Measurements from ENCODE around the gene LGALS13.

Gene LGALS13, protein sequence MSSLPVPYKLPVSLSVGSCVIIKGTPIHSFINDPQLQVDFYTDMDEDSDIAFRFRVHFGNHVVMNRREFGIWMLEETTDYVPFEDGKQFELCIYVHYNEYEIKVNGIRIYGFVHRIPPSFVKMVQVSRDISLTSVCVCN

DNA sequence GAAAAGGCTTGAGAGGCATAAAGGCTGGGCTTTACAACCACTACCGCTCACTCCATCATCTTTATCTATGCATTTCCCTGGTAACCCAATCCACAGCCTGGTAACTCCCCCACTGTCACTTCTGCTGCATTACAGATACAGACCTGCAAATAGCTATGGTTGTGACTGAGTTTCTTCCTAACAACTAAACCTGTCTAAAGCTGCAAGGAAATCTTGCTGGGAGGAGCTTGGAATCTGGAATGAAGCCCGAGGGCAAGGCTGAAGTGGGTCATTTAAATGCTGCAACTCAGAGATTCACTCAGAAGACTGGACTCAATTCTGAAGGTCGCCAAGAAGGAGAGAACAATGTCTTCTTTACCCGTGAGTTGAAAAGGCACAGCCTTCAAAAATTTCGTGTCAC is at the start of gene LGALS13:
Gene LGALS13 (plus strand): TSS at position 301 of the 400 bp plus-strand sequence. CDS start 45 bp downstream, at position 346.
- H3K4me3 Mint-ChIP-seq, result no peak within 1 kb of the TSS
- H3K9me3 Mint-ChIP-seq, result peaks cover 6% of the 10 kb centered on the region
- H3K27me3 Mint-ChIP-seq (ENCODE audit: low read depth), result no peaks in the 10 kb centered on the region
- H3K36me3 Mint-ChIP-seq (ENCODE audit: low read depth), result no peaks in the 10 kb centered on the region
- no peak for DNase-seq (ENCODE audit: low spot score)
- H3K27ac Mint-ChIP-seq, result no peak within 1 kb of the TSS
- no peaks in the 10 kb centered on the region for H3K4me1 Mint-ChIP-seq (ENCODE audit: low read depth)

DNA sequence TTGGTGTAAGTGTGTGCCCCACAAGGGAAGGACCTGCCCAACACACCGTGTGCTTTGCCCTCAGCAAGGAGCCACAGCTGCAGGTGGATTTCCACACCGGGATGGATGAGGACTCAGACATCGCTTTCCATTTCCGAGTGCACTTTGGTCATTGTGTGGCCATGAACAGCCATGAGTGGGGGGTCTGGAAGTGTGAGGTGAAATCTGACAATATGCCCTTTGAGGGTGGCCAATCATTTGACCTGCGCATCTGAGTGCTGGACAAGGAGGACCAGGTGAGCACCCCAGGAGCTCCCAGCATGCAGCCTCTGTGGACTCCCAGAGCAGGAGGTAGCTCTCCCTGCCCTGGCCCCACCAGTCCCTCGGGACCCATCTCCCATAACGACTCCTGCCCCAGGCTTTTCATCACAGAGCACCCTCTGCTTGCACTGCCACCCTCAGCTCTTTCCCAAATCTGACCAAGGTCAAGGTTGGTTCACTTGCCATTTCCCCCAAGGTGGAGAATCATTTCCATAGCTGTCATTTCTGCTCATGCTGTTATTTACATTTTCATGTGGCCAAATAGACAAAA is 49.2 kb upstream of the LGALS13 start:
- no peaks in the 10 kb centered on the region for H3K36me3 Mint-ChIP-seq (ENCODE audit: low read depth)
- no peak overlapping the region for H3K4me3 Mint-ChIP-seq
- no peaks in the 10 kb centered on the region for H3K9me3 Mint-ChIP-seq
- no peak for DNase-seq (ENCODE audit: low spot score)
- peaks cover 32% of the 10 kb centered on the region for H3K4me1 Mint-ChIP-seq (ENCODE audit: low read depth)
- H3K27ac Mint-ChIP-seq, result no peak overlapping the region
- no peaks in the 10 kb centered on the region for H3K27me3 Mint-ChIP-seq (ENCODE audit: low read depth)

DNA sequence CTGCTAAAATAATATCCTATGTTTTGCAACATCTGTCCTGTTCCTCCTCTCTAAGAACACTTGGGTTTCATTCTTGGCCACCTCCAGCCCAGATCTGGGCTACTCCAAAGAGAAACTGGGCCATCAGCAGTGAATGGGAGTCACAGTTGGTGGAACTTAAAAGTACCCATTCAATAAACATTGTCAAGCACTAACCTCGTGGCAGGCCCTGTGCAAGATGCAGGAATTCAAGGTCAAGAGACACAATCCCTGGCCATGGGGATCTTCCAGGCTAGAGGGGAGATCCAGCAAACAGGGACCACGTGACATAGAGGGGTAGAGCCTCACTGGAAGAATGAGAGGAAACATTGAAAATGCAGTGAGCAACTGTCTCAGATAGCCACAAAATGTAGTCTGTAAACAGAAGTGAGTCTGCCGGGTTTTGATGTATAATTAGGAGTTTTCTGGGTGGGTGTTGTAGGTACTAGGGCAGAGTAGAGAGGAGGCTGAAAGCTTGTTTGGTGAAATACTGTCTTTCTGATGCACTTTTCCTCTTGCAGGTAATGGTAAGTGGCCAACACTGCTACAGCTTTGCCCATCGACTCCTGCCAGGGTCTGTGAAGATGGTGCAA is 47.5 kb upstream of the LGALS13 start:
- Mint-ChIP-seq H3K27ac (no peak overlapping the region), H3K4me1 (ENCODE audit: low read depth) (peaks cover 41% of the 10 kb centered on the region), H3K9me3 (no peaks in the 10 kb centered on the region), H3K4me3 (no peak overlapping the region), H3K36me3 (ENCODE audit: low read depth) (no peaks in the 10 kb centered on the region), H3K27me3 (ENCODE audit: low read depth) (no peaks in the 10 kb centered on the region)
- DNase-seq (ENCODE audit: low spot score), result no peak

DNA sequence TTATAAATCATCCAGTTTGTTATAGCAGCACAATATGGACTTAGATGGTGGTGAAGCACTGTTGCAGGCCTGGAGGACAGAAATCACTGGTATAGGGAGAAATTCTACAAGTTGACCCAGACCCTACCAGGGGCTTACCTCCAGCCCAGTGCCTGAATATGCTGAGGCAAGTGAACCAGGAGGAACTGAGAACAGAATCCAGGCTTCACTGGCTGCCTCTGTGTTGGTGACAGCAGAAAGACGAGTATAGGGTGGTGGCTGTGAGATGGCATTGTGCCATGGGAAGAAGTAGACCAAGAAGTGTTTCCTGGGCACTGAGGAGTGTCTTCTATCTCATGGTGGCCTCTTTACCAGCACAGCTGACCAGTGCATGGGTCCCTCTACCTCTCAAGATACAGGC is 46.4 kb upstream of the LGALS13 start:
- Mint-ChIP-seq H3K36me3 (ENCODE audit: low read depth) (no peaks in the 10 kb centered on the region), H3K27me3 (ENCODE audit: low read depth) (peaks cover 2% of the 10 kb centered on the region), H3K4me3 (no peak overlapping the region), H3K4me1 (ENCODE audit: low read depth) (peaks cover 38% of the 10 kb centered on the region), H3K27ac (no peak overlapping the region), H3K9me3 (no peaks in the 10 kb centered on the region)
- no peak for DNase-seq (ENCODE audit: low spot score)

DNA sequence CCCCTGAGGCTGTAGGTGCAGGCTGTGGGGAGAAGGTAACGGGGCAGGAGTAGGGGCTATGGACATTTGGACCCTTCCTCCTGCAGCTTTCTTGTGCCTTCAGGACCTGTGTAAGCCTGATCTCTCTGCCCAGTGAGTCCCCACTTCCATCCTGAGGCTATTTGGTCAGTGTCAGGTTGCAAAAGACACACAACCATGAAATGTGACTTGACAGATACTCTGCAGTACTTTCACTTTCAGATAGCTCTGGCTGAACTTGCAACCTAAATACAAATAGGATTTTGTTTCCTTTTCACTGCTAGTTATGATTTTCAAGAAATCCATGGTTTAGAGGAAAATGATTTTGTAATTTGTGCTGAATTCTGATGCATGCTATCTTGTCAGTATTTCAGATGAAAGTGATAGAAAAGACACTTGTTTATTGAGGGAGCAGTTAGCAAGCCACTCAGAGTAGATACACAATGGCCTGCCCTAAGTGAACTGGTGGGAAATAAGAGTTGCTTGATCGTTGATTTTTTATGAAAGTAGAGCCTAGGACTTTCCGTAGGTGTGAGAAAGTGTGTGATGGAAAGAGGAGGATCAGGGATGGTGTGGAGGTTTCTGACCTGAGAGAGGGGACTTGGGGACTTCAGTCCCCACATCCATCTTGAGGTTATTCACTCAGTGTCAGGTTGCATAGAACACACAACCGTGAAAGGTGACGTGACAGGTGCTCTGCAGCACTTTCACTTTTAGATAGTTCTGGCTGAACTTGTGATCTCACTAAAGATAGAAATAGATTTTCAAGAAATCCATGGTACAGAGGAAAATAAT is 44.3 kb upstream of the LGALS13 start:
- Mint-ChIP-seq H3K4me3 (peak overlapping the region; percentile 68), H3K27ac (peak overlapping the region; percentile 84), H3K36me3 (ENCODE audit: low read depth) (no peaks in the 10 kb centered on the region), H3K27me3 (ENCODE audit: low read depth) (peaks cover 6% of the 10 kb centered on the region), H3K4me1 (ENCODE audit: low read depth) (peaks cover 27% of the 10 kb centered on the region), H3K9me3 (no peaks in the 10 kb centered on the region)
- DNase-seq (ENCODE audit: low spot score), result no peak

DNA sequence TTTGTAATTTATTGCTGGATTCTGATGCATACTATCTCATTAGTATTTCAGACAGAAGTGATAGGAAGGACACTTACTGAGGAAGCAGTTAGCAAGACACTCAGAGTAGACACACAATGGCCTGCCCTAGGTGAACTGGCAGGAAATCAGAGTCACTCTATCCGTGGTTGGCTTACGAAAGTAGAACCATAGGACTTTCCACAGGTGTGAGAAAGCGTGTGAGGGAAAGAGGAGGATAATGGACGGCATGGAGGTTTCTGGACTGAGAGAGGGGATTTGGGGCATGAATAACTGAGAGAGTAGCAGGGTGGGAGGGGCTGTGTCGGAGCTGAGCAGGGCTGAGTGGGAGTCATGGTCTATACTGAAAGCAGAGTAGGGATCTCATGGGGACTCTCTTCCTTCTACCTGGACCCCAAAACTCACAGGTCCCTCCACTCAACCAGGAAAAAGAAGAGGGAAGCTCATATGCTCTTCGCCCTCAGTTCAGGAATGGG is 43.7 kb upstream of the LGALS13 start:
- DNase-seq (ENCODE audit: low spot score), result no peak
- peaks cover 6% of the 10 kb centered on the region for H3K27me3 Mint-ChIP-seq (ENCODE audit: low read depth)
- no peaks in the 10 kb centered on the region for H3K9me3 Mint-ChIP-seq
- peak overlapping the region; percentile 68 for H3K4me3 Mint-ChIP-seq
- peak overlapping the region; percentile 84 for H3K27ac Mint-ChIP-seq
- H3K36me3 Mint-ChIP-seq (ENCODE audit: low read depth), result no peaks in the 10 kb centered on the region
- H3K4me1 Mint-ChIP-seq (ENCODE audit: low read depth), result peaks cover 23% of the 10 kb centered on the region

DNA sequence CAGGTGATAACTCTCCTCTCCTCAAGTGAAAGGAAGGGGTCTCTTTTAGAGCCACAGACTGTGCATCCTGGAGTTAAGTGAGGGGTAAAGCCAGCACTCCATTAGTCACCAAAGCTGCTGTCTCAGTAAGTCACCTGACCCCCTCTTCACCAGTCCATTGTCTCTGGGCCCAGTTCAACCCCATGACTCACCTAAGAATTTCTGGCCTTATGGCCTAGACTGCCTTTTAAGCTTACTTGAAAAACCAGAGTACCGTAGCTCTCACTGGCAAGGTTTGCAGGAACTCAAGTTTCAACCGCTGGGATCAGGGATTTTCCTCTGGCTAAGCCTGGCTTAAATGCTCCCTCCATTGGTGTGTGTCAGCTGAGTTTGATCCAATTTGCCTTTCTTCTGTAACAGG is 38.9 kb upstream of the LGALS13 start:
- Mint-ChIP-seq H3K27me3 (ENCODE audit: low read depth) (peaks cover 8% of the 10 kb centered on the region), H3K4me1 (ENCODE audit: low read depth) (peaks cover 7% of the 10 kb centered on the region), H3K9me3 (no peaks in the 10 kb centered on the region), H3K4me3 (no peak overlapping the region), H3K27ac (no peak overlapping the region), H3K36me3 (ENCODE audit: low read depth) (no peaks in the 10 kb centered on the region)
- no peak for DNase-seq (ENCODE audit: low spot score)

DNA sequence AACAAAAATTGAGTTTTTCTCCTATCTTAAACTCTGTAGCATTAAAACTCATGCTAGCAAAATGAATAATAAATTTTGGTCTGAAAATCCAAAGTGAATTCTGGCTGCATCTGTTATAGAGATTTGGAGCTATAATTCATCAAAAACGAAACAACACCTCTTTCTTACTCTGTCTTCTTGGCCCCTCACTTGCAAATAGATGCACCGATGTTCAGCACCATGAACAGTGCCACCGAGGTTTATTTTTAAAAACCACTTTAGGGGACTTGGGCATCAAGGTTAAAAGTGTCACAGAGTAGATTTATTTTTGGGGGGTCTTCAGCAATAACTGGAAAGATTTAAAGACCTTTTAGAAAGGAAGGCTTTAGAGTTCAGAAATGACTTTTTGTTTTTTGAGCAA is 36.3 kb upstream of the LGALS13 start:
- no peak for DNase-seq (ENCODE audit: low spot score)
- Mint-ChIP-seq H3K4me3 (no peak overlapping the region), H3K9me3 (no peaks in the 10 kb centered on the region), H3K4me1 (ENCODE audit: low read depth) (no peaks in the 10 kb centered on the region), H3K36me3 (ENCODE audit: low read depth) (no peaks in the 10 kb centered on the region), H3K27ac (no peak overlapping the region), H3K27me3 (ENCODE audit: low read depth) (peaks cover 11% of the 10 kb centered on the region)

DNA sequence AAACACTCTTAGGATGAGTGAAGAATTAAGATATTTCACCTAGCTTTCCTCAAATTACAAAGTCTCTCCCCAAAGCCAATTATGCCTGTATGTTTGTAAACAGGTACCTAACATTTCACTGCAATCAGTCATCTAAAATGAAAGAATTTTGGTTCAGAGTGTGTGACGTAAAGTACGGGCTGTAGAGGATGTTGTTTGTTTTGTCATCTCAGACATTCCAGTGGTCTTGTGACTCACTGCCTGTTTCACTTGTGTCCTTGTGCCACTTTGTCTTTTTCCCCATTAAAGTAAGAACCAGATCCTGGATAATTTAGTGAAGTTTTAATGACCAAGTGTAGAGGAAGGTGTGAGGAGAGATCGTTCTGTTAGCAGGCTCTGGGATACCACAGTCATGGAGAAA is 33.7 kb upstream of the LGALS13 start:
- Mint-ChIP-seq H3K27ac (no peak overlapping the region), H3K27me3 (ENCODE audit: low read depth) (peaks cover 8% of the 10 kb centered on the region), H3K4me1 (ENCODE audit: low read depth) (no peaks in the 10 kb centered on the region), H3K9me3 (peaks cover 10% of the 10 kb centered on the region), H3K36me3 (ENCODE audit: low read depth) (no peaks in the 10 kb centered on the region), H3K4me3 (no peak overlapping the region)
- no peak for DNase-seq (ENCODE audit: low spot score)

DNA sequence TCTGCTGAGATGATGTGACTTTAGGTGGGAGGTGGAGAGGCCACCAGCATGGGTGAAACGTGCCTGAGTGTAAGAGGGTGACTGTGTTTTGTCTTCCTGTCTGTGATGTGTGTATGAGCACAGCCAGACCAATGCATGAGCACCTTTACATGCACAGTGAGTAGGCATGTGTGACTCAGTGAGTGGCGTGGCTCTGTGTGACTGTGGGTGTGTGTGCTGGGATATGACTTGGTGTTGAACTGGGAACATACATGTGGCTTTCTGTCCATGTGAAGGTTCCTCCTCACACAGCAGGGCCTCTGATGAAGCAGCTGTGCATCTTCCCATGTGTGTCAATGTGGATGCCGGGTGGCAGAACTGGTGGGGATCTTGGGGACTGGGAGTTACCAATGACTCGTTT is 19.9 kb upstream of the LGALS13 start:
- no peak overlapping the region for H3K4me3 Mint-ChIP-seq

DNA sequence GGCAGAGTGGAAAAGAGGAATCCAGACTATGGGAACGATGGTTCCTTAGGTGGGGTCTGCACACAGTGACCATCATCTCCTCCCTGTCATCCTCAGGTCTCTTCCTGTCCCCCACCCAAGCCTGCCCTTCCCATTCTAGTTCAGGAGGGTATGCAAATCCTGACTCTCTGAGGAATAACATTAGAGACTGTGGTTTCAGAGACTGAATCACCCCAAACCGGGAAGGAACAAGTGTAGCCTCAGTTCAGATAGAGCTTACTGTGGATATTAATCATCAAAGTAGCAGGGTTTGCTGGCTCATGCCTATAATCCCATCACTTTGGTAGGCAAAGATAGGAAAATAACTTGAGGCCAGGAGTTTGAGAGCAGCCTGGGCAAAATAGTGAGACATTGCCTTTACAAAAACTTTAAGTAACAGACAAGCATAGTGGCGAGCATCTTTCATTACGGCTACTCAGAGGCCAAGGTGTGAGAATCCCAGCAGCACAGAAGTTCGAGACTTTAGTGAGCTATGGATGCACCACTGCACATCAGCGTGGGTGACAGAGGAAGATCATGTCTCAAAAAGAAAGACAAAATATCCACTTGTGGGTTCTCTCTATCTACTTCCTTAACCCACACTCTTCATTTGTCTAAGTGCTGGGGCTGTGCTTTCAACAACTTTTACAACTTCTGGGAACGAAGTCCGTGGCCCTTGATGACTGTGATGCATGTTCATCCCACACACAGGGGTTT is 19.3 kb upstream of the LGALS13 start:
- peaks cover 2% of the 10 kb centered on the region for H3K4me1 Mint-ChIP-seq (ENCODE audit: low read depth)
- H3K9me3 Mint-ChIP-seq, result peaks cover 12% of the 10 kb centered on the region
- no peak overlapping the region for H3K27ac Mint-ChIP-seq
- H3K27me3 Mint-ChIP-seq (ENCODE audit: low read depth), result peaks cover 2% of the 10 kb centered on the region
- peak; percentile 9 for DNase-seq (ENCODE audit: low spot score)
- no peak overlapping the region for H3K4me3 Mint-ChIP-seq
- no peaks in the 10 kb centered on the region for H3K36me3 Mint-ChIP-seq (ENCODE audit: low read depth)

More for the DNA sequence above, 19.9 kb upstream of the LGALS13 start:
- DNase-seq (ENCODE audit: low spot score), result peak; percentile 16
- peaks cover 2% of the 10 kb centered on the region for H3K4me1 Mint-ChIP-seq (ENCODE audit: low read depth)
- H3K36me3 Mint-ChIP-seq (ENCODE audit: low read depth), result no peaks in the 10 kb centered on the region
- no peak overlapping the region for H3K27ac Mint-ChIP-seq
- H3K27me3 Mint-ChIP-seq (ENCODE audit: low read depth), result peaks cover 2% of the 10 kb centered on the region
- peaks cover 17% of the 10 kb centered on the region for H3K9me3 Mint-ChIP-seq

DNA sequence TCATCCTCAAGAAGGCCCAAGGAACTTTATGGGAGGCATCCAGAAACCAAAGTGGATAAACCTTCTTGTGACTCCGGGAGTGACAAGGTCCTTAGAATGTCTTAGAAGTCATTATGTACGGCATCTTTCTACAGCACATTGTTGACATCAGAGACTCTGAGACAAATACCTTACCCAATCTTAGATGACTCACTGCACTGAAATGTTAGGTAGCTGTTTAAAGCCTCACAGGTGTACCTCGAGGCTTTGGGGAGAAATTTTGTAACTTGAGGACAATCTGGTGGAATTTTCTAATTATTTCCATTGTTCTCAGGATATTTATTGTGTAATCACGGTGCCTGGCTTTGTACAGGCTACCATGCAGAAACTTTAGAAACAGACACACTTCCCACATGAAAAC is 14.8 kb upstream of the LGALS13 start:
- DNase-seq (ENCODE audit: low spot score), result no peak
- H3K9me3 Mint-ChIP-seq, result peaks cover 3% of the 10 kb centered on the region
- no peak overlapping the region for H3K27ac Mint-ChIP-seq
- peaks cover 2% of the 10 kb centered on the region for H3K4me1 Mint-ChIP-seq (ENCODE audit: low read depth)
- H3K27me3 Mint-ChIP-seq (ENCODE audit: low read depth), result peaks cover 3% of the 10 kb centered on the region
- H3K4me3 Mint-ChIP-seq, result no peak overlapping the region
- no peaks in the 10 kb centered on the region for H3K36me3 Mint-ChIP-seq (ENCODE audit: low read depth)

DNA sequence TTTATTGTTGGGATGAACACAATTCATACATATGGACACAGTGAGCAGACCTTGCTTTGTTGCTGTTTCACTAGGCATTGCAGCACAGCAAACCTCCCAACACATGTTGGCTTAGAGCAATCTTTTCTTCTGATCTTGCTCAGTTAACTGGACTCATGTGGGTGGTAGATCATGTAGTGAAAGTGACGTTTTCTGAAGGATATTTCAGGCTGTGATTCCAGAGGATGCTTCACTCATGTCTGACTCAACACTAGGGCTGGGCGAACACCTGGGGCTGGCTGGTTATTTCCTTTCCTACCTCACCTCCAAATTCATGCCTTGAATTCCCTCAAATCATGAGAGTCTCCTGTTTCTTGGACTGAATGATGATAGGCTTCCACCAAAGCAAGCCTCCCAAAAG is 14.3 kb upstream of the LGALS13 start:
- no peak for DNase-seq (ENCODE audit: low spot score)
- peaks cover 3% of the 10 kb centered on the region for H3K27me3 Mint-ChIP-seq (ENCODE audit: low read depth)
- peaks cover 2% of the 10 kb centered on the region for H3K4me1 Mint-ChIP-seq (ENCODE audit: low read depth)
- no peak overlapping the region for H3K4me3 Mint-ChIP-seq
- H3K9me3 Mint-ChIP-seq, result peaks cover 3% of the 10 kb centered on the region
- no peak overlapping the region for H3K27ac Mint-ChIP-seq
- H3K36me3 Mint-ChIP-seq (ENCODE audit: low read depth), result no peaks in the 10 kb centered on the region
